GM19324 (cell line): ENCODE data around the gene TNFRSF13B.
"Not testable (repeated sequence)": the region's sequence is repeated elsewhere in the genome, so short reads cannot be mapped to it uniquely, and the experiment has no call there.

Source experiments
- ATAC-seq: cut with Tn5 transposase; IDR thresholded peaks from one replicate; pipeline ENCODE4 v1.9.1; 2021; ENCODE audit warnings: mild to moderate bottlenecking, moderate library complexity; ENCODE audit not compliant: unreplicated experiment, low FRiP score

The TNFRSF13B gene

GRCh38 chr17:16968786-16969185 lies 3.1 kb downstream of the TNFRSF13B start:
- ATAC-seq: no peak

GRCh38 chr17:16962804-16963203 lies 9.1 kb downstream of the TNFRSF13B start:
- no peak for ATAC-seq

GRCh38 chr17:16961792-16962191 lies 10.1 kb downstream of the TNFRSF13B start:
- no peak for ATAC-seq

GRCh38 chr17:16961022-16961421 lies 10.9 kb downstream of the TNFRSF13B start:
- ATAC-seq: not testable (repeated sequence)

- not testable (repeated sequence) for ATAC-seq
Observed at GRCh38 chr17:16955011-16955410, 16.9 kb downstream of the TNFRSF13B start.

- ATAC-seq: no peak
Observed at GRCh38 chr17:16954521-16954920, 17.4 kb downstream of the TNFRSF13B start.

GRCh38 chr17:16953841-16954240 lies 18.1 kb downstream of the TNFRSF13B start:
- no peak for ATAC-seq

- ATAC-seq: no peak
Observed at GRCh38 chr17:16953347-16953746, 18.6 kb downstream of the TNFRSF13B start.

GRCh38 chr17:16952401-16952800 lies 19.5 kb downstream of the TNFRSF13B start:
- no peak for ATAC-seq

GRCh38 chr17:16950488-16950887 lies 21.4 kb downstream of the TNFRSF13B start:
- ATAC-seq: no peak

- ATAC-seq: no peak
Observed at GRCh38 chr17:16948587-16949376, 23.1 kb downstream of the TNFRSF13B start.

GRCh38 chr17:16947470-16947869 lies 24.4 kb downstream of the TNFRSF13B start:
- peak; percentile 52 for ATAC-seq

- no peak for ATAC-seq
Observed at GRCh38 chr17:16945663-16946218, 26.2 kb downstream of the TNFRSF13B start.

- no peak for ATAC-seq
Observed at GRCh38 chr17:16945136-16945482, 26.8 kb downstream of the TNFRSF13B start.

- no peak for ATAC-seq
Observed at GRCh38 chr17:16944334-16945135, 27.4 kb downstream of the TNFRSF13B start.

- no peak for ATAC-seq
Observed at GRCh38 chr17:16943541-16944333, 28.2 kb downstream of the TNFRSF13B start.

- no peak for ATAC-seq
Observed at GRCh38 chr17:16943032-16943352, 28.9 kb downstream of the TNFRSF13B start.

- no peak for ATAC-seq
Observed at GRCh38 chr17:16942141-16943031, 29.5 kb downstream of the TNFRSF13B start.

GRCh38 chr17:16941072-16942036 lies 30.6 kb downstream of the TNFRSF13B start:
- no peak for ATAC-seq
